Measurements from ENCODE around the gene EBF3. TPM values are rescaled to one million over a fixed set of nuclear protein-coding genes. Genes with fewer than 3 reads are reported as not detected.
A peak's percentile ranks its signal among the peaks of the same experiment; 100 is the strongest.

EBF3 gene
- total RNA-seq, 2 experiments from 2014 or later = not detected

DNA sequence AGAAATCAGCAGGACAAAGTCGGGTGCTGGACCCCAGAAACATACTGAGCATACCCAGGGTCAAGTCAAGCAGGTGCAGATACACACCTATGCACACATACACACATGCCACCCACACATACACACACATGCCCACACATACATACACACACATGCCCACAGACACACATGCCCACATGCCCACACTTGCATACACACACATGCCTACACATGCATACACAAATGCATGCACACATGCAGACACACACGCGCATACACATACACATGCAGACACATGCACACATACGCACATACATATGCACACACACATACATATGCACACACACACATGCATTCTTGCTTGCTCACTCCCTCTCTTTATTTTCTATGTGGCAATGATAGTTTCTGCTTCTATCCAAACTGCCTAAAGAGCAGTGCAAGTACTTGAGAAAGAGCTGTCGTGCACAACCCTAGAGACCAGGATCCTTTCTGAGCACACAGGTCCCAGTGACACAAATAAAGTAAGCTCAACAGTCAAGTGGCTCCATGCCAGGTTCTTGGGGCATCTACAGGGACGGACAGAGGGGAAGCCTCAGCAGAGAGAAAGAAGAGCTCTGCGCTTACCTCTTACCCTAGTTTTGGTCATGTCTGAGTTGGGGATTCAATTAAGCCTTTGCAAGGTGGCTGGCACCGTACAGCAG, 83.7 kb downstream of the EBF3 start:
- Mint-ChIP-seq H3K36me3 (no peaks in the 10 kb centered on the region), H3K4me1 (no peaks in the 10 kb centered on the region), H3K27me3 (peaks cover 2% of the 10 kb centered on the region), H3K9me3 (no peaks in the 10 kb centered on the region), H3K4me3 (no peak overlapping the region), H3K27ac (no peak overlapping the region)
- ATAC-seq (ENCODE audit: low read depth) = no peak
- no peak for DNase-seq
- POLR2A ChIA-PET = no interaction called here

GRCh38 chr10:129879655-129880054, 84.4 kb downstream of the EBF3 start:
- no peak overlapping the region for H3K4me3 Mint-ChIP-seq
- no peak overlapping the region for H3K27ac Mint-ChIP-seq
- H3K27me3 Mint-ChIP-seq = peaks cover 2% of the 10 kb centered on the region
- DNase-seq (no peak), ATAC-seq (ENCODE audit: low read depth) (no peak)
- no peaks in the 10 kb centered on the region for H3K36me3 Mint-ChIP-seq
- POLR2A ChIA-PET = no interaction called here
- H3K4me1 Mint-ChIP-seq = no peaks in the 10 kb centered on the region
- no peaks in the 10 kb centered on the region for H3K9me3 Mint-ChIP-seq

DNA sequence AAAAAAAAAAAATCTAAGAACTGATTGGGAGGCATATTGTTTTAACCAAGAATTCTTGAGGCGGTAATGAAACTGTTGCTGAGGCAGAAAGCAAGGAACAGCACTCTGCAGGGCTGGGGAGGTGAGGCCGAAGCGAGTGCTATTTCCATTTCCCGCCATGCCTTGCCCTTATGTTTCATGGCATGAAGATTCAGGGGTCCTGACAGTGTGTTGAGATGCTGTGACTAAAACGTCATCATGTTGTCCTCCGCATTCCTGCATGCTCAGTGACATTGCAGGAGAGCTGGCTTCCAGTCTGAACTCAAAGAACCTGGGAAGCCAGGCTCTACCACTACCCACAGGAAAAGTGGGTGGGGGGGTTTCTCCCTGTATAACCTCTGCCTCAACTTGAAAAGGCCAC, 85.2 kb downstream of the EBF3 start:
- H3K9me3 Mint-ChIP-seq = no peaks in the 10 kb centered on the region
- no peak overlapping the region for H3K4me3 Mint-ChIP-seq
- no peak for DNase-seq
- H3K36me3 Mint-ChIP-seq = no peaks in the 10 kb centered on the region
- H3K27ac Mint-ChIP-seq = no peak overlapping the region
- POLR2A ChIA-PET = no interaction called here
- ATAC-seq (ENCODE audit: low read depth) = no peak
- H3K4me1 Mint-ChIP-seq = no peaks in the 10 kb centered on the region
- H3K27me3 Mint-ChIP-seq = peaks cover 2% of the 10 kb centered on the region

GRCh38 chr10:129877773-129878371, 86.2 kb downstream of the EBF3 start:
- Mint-ChIP-seq H3K4me1 (no peaks in the 10 kb centered on the region), H3K36me3 (no peaks in the 10 kb centered on the region), H3K27ac (no peak overlapping the region), H3K4me3 (no peak overlapping the region), H3K9me3 (no peaks in the 10 kb centered on the region), H3K27me3 (peaks cover 2% of the 10 kb centered on the region)
- ATAC-seq (ENCODE audit: low read depth) (no peak), DNase-seq (peak; percentile 37)
- POLR2A ChIA-PET = no interaction called here

DNA sequence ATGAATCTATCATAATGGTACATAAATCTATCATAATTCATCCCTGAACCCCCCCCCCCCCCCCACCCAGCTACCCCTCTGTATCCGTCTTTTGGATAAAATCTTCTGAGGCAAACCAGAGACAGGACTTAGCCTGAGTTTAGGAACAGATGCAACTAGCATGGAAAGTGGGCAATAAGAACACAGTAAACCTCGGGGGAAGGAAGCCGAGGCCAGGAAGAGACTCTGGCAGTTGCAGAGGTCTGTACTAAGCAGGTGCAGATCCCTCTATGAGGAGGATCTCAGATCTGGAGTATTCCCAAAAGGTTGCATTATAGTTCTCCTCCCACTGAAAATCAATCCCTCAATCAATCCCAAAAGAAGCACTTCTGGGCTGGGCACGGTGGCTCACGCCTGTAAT, 87.2 kb downstream of the EBF3 start:
- no peak for DNase-seq
- no peak for ATAC-seq (ENCODE audit: low read depth)
- no peaks in the 10 kb centered on the region for H3K4me1 Mint-ChIP-seq
- no peaks in the 10 kb centered on the region for H3K36me3 Mint-ChIP-seq
- POLR2A ChIA-PET = no interaction called here
- no peaks in the 10 kb centered on the region for H3K9me3 Mint-ChIP-seq
- no peak overlapping the region for H3K4me3 Mint-ChIP-seq
- H3K27ac Mint-ChIP-seq = no peak overlapping the region
- H3K27me3 Mint-ChIP-seq = peaks cover 2% of the 10 kb centered on the region

- Mint-ChIP-seq H3K4me1 (peaks cover 3% of the 10 kb centered on the region), H3K36me3 (no peaks in the 10 kb centered on the region), H3K27me3 (no peaks in the 10 kb centered on the region), H3K4me3 (no peak overlapping the region), H3K27ac (no peak overlapping the region), H3K9me3 (no peaks in the 10 kb centered on the region)
- DNase-seq (no peak), ATAC-seq (ENCODE audit: low read depth) (no peak)
- POLR2A ChIA-PET = no interaction called here
Observed at GRCh38 chr10:129875993-129876726, 87.9 kb downstream of the EBF3 start.

GRCh38 chr10:129873351-129873750, 90.7 kb downstream of the EBF3 start:
- ATAC-seq (ENCODE audit: low read depth) (no peak), DNase-seq (no peak)
- Mint-ChIP-seq H3K27me3 (no peaks in the 10 kb centered on the region), H3K9me3 (no peaks in the 10 kb centered on the region), H3K27ac (no peak overlapping the region), H3K36me3 (no peaks in the 10 kb centered on the region), H3K4me3 (no peak overlapping the region), H3K4me1 (peaks cover 4% of the 10 kb centered on the region)
- POLR2A ChIA-PET = no interaction called here

DNA sequence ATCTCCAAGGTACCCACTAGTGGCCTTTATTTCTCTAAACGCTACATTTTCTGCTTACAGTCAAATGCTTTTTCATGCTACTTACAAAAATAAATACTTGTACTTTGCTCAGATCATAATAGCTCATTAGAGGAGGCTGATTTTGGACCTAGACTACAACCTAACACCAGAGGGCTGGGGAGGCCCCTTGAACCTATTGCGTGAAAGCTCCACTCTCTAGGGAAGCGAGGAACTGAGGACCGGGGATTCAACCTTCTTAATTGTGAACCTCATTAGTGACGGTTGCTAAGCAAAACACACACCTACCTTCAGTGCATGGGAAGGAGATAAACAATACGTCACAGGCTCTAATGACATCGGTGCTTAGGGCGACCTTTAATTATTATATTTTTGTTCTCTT, 92.1 kb downstream of the EBF3 start:
- DNase-seq (no peak), ATAC-seq (ENCODE audit: low read depth) (no peak)
- no peaks in the 10 kb centered on the region for H3K36me3 Mint-ChIP-seq
- no peaks in the 10 kb centered on the region for H3K9me3 Mint-ChIP-seq
- POLR2A ChIA-PET = no interaction called here
- no peaks in the 10 kb centered on the region for H3K27me3 Mint-ChIP-seq
- peaks cover 4% of the 10 kb centered on the region for H3K4me1 Mint-ChIP-seq
- no peak overlapping the region for H3K27ac Mint-ChIP-seq
- no peak overlapping the region for H3K4me3 Mint-ChIP-seq

- Mint-ChIP-seq H3K4me1 (peaks cover 4% of the 10 kb centered on the region), H3K27me3 (no peaks in the 10 kb centered on the region), H3K9me3 (no peaks in the 10 kb centered on the region), H3K36me3 (no peaks in the 10 kb centered on the region), H3K4me3 (no peak overlapping the region), H3K27ac (peak overlapping the region; percentile 43)
- POLR2A ChIA-PET = no interaction called here
- DNase-seq (no peak), ATAC-seq (ENCODE audit: low read depth) (no peak)
Observed at GRCh38 chr10:129870961-129871621, 93.0 kb downstream of the EBF3 start.

GRCh38 chr10:129870474-129870757, 93.7 kb downstream of the EBF3 start:
- DNase-seq (no peak), ATAC-seq (ENCODE audit: low read depth) (no peak)
- Mint-ChIP-seq H3K9me3 (no peaks in the 10 kb centered on the region), H3K27ac (no peak overlapping the region), H3K27me3 (no peaks in the 10 kb centered on the region), H3K4me1 (peaks cover 4% of the 10 kb centered on the region), H3K36me3 (no peaks in the 10 kb centered on the region), H3K4me3 (no peak overlapping the region)
- POLR2A ChIA-PET = no interaction called here

DNA sequence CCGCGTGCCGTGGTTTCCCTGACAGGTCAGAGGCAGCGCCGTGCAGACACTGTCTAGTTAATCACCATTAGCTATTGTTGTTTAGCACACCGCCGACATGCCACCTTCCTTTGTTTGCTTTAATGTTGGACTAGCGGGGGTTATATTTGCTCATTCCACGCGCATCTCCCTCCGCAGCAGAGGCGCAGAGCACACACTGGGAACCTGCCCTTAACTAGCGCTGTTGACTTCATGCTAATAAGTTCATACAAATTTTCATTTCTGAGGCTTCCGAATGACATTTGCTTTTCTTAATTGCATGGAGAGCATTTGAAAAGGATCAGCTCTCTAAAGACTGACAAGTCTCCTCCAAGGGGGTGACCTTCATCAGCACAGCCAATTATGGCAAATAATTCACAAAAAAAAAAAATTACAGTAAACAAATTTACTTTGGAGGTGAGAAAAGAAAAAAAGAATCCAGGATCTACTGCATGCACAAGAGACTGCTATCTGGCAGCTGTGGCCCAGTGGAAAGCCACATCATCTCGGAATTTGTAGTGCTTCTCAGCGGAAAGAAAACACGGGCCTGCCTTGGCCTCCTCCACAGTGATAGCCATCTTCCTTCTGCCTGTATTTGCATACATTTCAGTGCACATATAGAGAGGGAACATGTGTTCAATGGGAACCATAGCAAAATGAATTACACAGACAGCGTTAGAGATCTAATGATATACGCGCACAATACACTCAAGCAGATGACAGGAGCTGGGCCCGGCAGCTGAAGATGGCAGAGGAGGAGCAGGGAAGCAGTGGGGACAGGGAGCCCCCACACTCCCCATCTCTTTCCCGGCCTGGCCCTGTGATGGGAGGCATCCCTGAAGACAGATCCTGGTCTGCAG, 94.2 kb downstream of the EBF3 start:
- H3K36me3 Mint-ChIP-seq = no peaks in the 10 kb centered on the region
- no peak overlapping the region for H3K27ac Mint-ChIP-seq
- ATAC-seq (ENCODE audit: low read depth) (no peak), DNase-seq (no peak)
- no peaks in the 10 kb centered on the region for H3K27me3 Mint-ChIP-seq
- POLR2A ChIA-PET = no interaction called here
- H3K4me3 Mint-ChIP-seq = no peak overlapping the region
- peaks cover 4% of the 10 kb centered on the region for H3K4me1 Mint-ChIP-seq
- H3K9me3 Mint-ChIP-seq = no peaks in the 10 kb centered on the region

GRCh38 chr10:129868449-129869035, 95.5 kb downstream of the EBF3 start:
- no peak for ATAC-seq (ENCODE audit: low read depth)
- H3K4me3 Mint-ChIP-seq = no peak overlapping the region
- H3K36me3 Mint-ChIP-seq = no peaks in the 10 kb centered on the region
- POLR2A ChIA-PET = no interaction called here
- H3K27me3 Mint-ChIP-seq = no peaks in the 10 kb centered on the region
- DNase-seq = no peak
- no peak overlapping the region for H3K27ac Mint-ChIP-seq
- no peaks in the 10 kb centered on the region for H3K9me3 Mint-ChIP-seq
- peaks cover 4% of the 10 kb centered on the region for H3K4me1 Mint-ChIP-seq

- DNase-seq (no peak), ATAC-seq (ENCODE audit: low read depth) (no peak)
- H3K27me3 Mint-ChIP-seq = no peaks in the 10 kb centered on the region
- POLR2A ChIA-PET = no interaction called here
- H3K27ac Mint-ChIP-seq = no peak overlapping the region
- no peak overlapping the region for H3K4me3 Mint-ChIP-seq
- no peaks in the 10 kb centered on the region for H3K9me3 Mint-ChIP-seq
- peaks cover 4% of the 10 kb centered on the region for H3K4me1 Mint-ChIP-seq
- H3K36me3 Mint-ChIP-seq = no peaks in the 10 kb centered on the region
Observed at GRCh38 chr10:129867631-129868179, 96.4 kb downstream of the EBF3 start.
